H9 (cell line): ENCODE measurements around the gene HIPK1. TPM values are rescaled to one million over a fixed set of nuclear protein-coding genes. Genes with fewer than 3 reads are reported as not detected.

ENCODE experiments used
- DNase-seq: peaks from one replicate; pipeline ENCODE4 v3.0.0-alpha.2; 2017
- H2AFZ ChIP-seq: one replicate; pipeline ENCODE4 v1.6.1; 2013; ENCODE audit warnings: mild to moderate bottlenecking, low read length, control low read depth, moderate library complexity
- H2AK5ac ChIP-seq: 2 replicates; pipeline ENCODE4 v1.6.1; 2013; ENCODE audit warnings: low read length, control low read depth, mixed read lengths; ENCODE audit not compliant: insufficient read length
- H2BK120ac ChIP-seq: one replicate; pipeline ENCODE4 v1.6.1; 2013; ENCODE audit warnings: low read depth, mild to moderate bottlenecking, low read length, control low read depth, inconsistent platforms; ENCODE audit not compliant: poor library complexity, severe bottlenecking
- H2BK12ac ChIP-seq: 2 replicates; pipeline ENCODE4 v1.6.1; 2013; ENCODE audit warnings: low read length, control low read depth, mixed read lengths, low read depth; ENCODE audit not compliant: insufficient read length
- H2BK15ac ChIP-seq: 2 replicates; pipeline ENCODE4 v1.6.1; 2013; ENCODE audit warnings: low read depth, low read length, control low read depth
- H2BK20ac ChIP-seq: one replicate; pipeline ENCODE4 v1.6.1; 2013; ENCODE audit warnings: low read depth, mild to moderate bottlenecking, low read length, control low read depth, inconsistent platforms; ENCODE audit not compliant: poor library complexity, severe bottlenecking
- H2BK5ac ChIP-seq: 2 replicates; pipeline ENCODE4 v1.6.1; 2013; ENCODE audit warnings: low read length, control low read depth, mixed read lengths; ENCODE audit not compliant: insufficient read length
- H3K14ac ChIP-seq: 2 replicates; pipeline ENCODE4 v1.6.1; 2013; ENCODE audit warnings: low read length, control low read depth; ENCODE audit not compliant: insufficient read depth
- H3K18ac ChIP-seq: 2 replicates; pipeline ENCODE4 v1.6.1; 2013; ENCODE audit warnings: low read depth, mild to moderate bottlenecking, mixed read lengths, low read length, control low read depth; ENCODE audit not compliant: insufficient read length
- H3K23ac ChIP-seq: 2 replicates; pipeline ENCODE4 v1.6.1; 2013; ENCODE audit warnings: low read length, control low read depth, mixed read lengths, low read depth; ENCODE audit not compliant: insufficient read length
- H3K23me2 ChIP-seq: 2 replicates; pipeline ENCODE4 v1.6.1; 2013; ENCODE audit warnings: low read depth, mild to moderate bottlenecking, mixed read lengths, low read length, control low read depth; ENCODE audit not compliant: insufficient read length, poor library complexity, severe bottlenecking
- H3K27ac ChIP-seq: 2 replicates; pipeline ENCODE4 v1.5.1; 2013; ENCODE audit warnings: low read length, control low read depth, mixed read lengths, low read depth; ENCODE audit not compliant: insufficient read length
- H3K27me3 ChIP-seq: 2 replicates; pipeline ENCODE4 v1.6.1; 2013; ENCODE audit warnings: low read length, control low read depth, inconsistent platforms; ENCODE audit not compliant: insufficient read depth
- H3K4ac ChIP-seq: 2 replicates; pipeline ENCODE4 v1.6.1; 2013; ENCODE audit warnings: low read depth, mild to moderate bottlenecking, control low read depth, inconsistent platforms, low read length, moderate library complexity
- H3K4me1 ChIP-seq: 2 replicates; pipeline ENCODE4 v1.6.1; 2013; ENCODE audit warnings: low read length, control low read depth, inconsistent platforms; ENCODE audit not compliant: insufficient read depth
- H3K4me2 ChIP-seq: 2 replicates; pipeline ENCODE4 v1.6.1; 2013; ENCODE audit warnings: low read length, control low read depth, mixed read lengths; ENCODE audit not compliant: insufficient read length, insufficient read depth
- H3K56ac ChIP-seq: 2 replicates; pipeline ENCODE4 v1.6.1; 2013; ENCODE audit warnings: low read depth, mild to moderate bottlenecking, mixed read lengths, low read length, control low read depth; ENCODE audit not compliant: insufficient read length
- H3K79me1 ChIP-seq: 2 replicates; pipeline ENCODE4 v1.6.1; 2013; ENCODE audit warnings: low read depth, mild to moderate bottlenecking, moderate library complexity, low read length, control low read depth, inconsistent platforms; ENCODE audit not compliant: insufficient read depth, poor library complexity, severe bottlenecking
- H3K79me2 ChIP-seq: 2 replicates; pipeline ENCODE4 v1.6.1; 2013; ENCODE audit warnings: low read length, control low read depth, inconsistent platforms; ENCODE audit not compliant: insufficient read depth
- H3K9ac ChIP-seq: 2 replicates; pipeline ENCODE4 v1.6.1; 2013; ENCODE audit warnings: low read length, control low read depth, mixed read lengths; ENCODE audit not compliant: insufficient read length; ENCODE audit errors: extremely low read depth
- H3K9me3 ChIP-seq: one replicate; pipeline ENCODE4 v1.6.1; 2013; ENCODE audit warnings: low read depth, low read length, inconsistent platforms; ENCODE audit not compliant: control insufficient read depth
- H3T11ph ChIP-seq: one replicate; pipeline ENCODE4 v1.6.1; 2013; ENCODE audit warnings: mild to moderate bottlenecking, low read length, control low read depth, inconsistent platforms
- H4K20me1 ChIP-seq: one replicate; pipeline ENCODE4 v1.6.1; 2013; ENCODE audit not compliant: control insufficient read depth, insufficient read length, insufficient read depth
- H4K5ac ChIP-seq: 2 replicates; pipeline ENCODE4 v1.6.1; 2013; ENCODE audit warnings: low read depth, mild to moderate bottlenecking, mixed read lengths, low read length, control low read depth; ENCODE audit not compliant: insufficient read length
- H4K8ac ChIP-seq: replicated peaks from 2 replicates; pipeline ENCODE4 v1.6.1; 2013; ENCODE audit warnings: low read length, control low read depth, mixed read lengths, low read depth; ENCODE audit not compliant: insufficient read length
- H4K91ac ChIP-seq: 2 replicates; pipeline ENCODE4 v1.6.1; 2013; ENCODE audit warnings: low read depth, mild to moderate bottlenecking, moderate library complexity, mixed read lengths, low read length, control low read depth; ENCODE audit not compliant: insufficient read length
- H3K27ac Mint-ChIP-seq, 3 experiments: 2 replicates in 2 of 3; 3 replicates in 1 of 3; pipeline ENCODE4 v1.8.0; 2020 to 2021; ENCODE audit warnings: mixed read lengths in 3 of 3, mild to moderate bottlenecking in 1 of 3, moderate library complexity in 1 of 3
- H3K27me3 Mint-ChIP-seq: 2 replicates; pipeline ENCODE4 v1.8.0; 2021; ENCODE audit warnings: low read depth, mild to moderate bottlenecking, moderate library complexity, mixed read lengths
- H3K36me3 Mint-ChIP-seq, 3 experiments: 2 replicates in 2 of 3; 3 replicates in 1 of 3; pipeline ENCODE4 v1.8.0; 2020 to 2021; ENCODE audit warnings: low read depth in 3 of 3, mixed read lengths in 3 of 3; ENCODE audit not compliant: insufficient read depth in 1 of 3
- H3K4me1 Mint-ChIP-seq, 2 experiments: 2 replicates each; pipeline ENCODE4 v1.8.0; 2020; ENCODE audit warnings: mixed read lengths in 2 of 2
- H3K4me3 Mint-ChIP-seq, 2 experiments: 2 replicates in 1 of 2; 3 replicates in 1 of 2; pipeline ENCODE4 v1.8.0; 2020 to 2021; ENCODE audit warnings: mild to moderate bottlenecking in 2 of 2, mixed read lengths in 2 of 2, moderate library complexity in 1 of 2
- H3K9me3 Mint-ChIP-seq, 2 experiments: 2 replicates in 1 of 2; 3 replicates in 1 of 2; pipeline ENCODE4 v1.8.0; 2020; ENCODE audit warnings: mild to moderate bottlenecking in 2 of 2, mixed read lengths in 2 of 2, moderate library complexity in 1 of 2
- WGBS: extraction: QIAGEN DNeasy Blood & Tissue Kit; methylation state at CpG from one replicate; pipeline ENCODE4 v1.1.7; 2013; ENCODE audit warnings: missing lambda C conversion rate, low lambda C conversion rate, mixed read lengths; ENCODE audit not compliant: insufficient read length; ENCODE audit errors: extremely low coverage; 5-methylcytosine and 5-hydroxymethylcytosine counted together
- total RNA-seq: library from RNA; stranded (reverse); gene quantifications from 2 replicates; pipeline ENCODE4 v1.2.1, GENCODE V29; 2021
- TF ChIP-seq, protein P1 (sequence below): fragments of 200-600 bp; sonication (generic); conservative IDR thresholded peaks from 3 replicates; pipeline ENCODE4 v1.8.0; 2021; ENCODE audit warnings: antibody characterized with exemption, mild to moderate bottlenecking

Gene HIPK1
- total RNA-seq, 1 experiment from 2014 or later = 65.7 TPM

DNA sequence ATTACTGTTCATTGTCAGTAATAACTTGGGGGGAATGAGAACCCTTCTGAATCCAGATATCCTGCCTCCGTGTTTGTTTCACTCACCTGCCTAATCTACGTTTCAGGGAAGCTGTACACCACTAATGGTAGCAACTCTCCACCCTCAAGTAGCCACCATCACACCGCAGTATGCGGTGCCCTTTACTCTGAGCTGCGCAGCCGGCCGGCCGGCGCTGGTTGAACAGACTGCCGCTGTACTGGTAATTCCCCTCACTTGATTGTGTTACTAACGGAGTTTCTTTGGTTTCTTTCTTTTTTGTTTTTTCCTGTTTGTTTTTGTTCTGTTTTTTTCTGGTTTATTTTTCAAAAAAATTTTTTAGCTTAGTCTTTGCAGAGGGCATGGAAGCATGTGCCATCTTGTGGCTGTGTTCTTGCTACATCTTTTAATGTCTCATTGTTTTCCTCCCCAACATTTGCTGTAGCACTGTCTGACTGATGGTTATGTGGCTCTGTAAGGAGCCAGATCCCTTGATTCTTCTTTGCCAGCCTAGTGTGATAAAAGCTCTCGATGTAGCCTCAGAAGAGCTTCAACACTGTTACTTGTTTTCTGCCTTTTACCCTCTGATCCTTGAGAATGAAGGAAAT is 34.3 kb downstream of the HIPK1 start:
- H3K4me1 Mint-ChIP-seq = peaks cover 9 to 16% of the 10 kb centered on the region in 2 experiments
- H3K56ac ChIP-seq = no peak overlapping the region
- H3T11ph ChIP-seq = no peak overlapping the region
- H3K18ac ChIP-seq = no peak overlapping the region
- no peak overlapping the region for H2BK12ac ChIP-seq
- H2AK5ac ChIP-seq = no peak overlapping the region
- TF ChIP-seq, protein P1, sequence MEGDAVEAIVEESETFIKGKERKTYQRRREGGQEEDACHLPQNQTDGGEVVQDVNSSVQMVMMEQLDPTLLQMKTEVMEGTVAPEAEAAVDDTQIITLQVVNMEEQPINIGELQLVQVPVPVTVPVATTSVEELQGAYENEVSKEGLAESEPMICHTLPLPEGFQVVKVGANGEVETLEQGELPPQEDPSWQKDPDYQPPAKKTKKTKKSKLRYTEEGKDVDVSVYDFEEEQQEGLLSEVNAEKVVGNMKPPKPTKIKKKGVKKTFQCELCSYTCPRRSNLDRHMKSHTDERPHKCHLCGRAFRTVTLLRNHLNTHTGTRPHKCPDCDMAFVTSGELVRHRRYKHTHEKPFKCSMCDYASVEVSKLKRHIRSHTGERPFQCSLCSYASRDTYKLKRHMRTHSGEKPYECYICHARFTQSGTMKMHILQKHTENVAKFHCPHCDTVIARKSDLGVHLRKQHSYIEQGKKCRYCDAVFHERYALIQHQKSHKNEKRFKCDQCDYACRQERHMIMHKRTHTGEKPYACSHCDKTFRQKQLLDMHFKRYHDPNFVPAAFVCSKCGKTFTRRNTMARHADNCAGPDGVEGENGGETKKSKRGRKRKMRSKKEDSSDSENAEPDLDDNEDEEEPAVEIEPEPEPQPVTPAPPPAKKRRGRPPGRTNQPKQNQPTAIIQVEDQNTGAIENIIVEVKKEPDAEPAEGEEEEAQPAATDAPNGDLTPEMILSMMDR = peak; percentile 26; the same call in 1 of the 3 replicates
- no peaks in the 10 kb centered on the region for H3K23me2 ChIP-seq
- H3K9me3 Mint-ChIP-seq = no peaks in the 10 kb centered on the region
- H3K14ac ChIP-seq = no peak overlapping the region
- H3K79me1 ChIP-seq = no peaks in the 10 kb centered on the region
- no peak overlapping the region for H2BK5ac ChIP-seq
- no peaks in the 10 kb centered on the region for H3K9me3 ChIP-seq
- no peak overlapping the region for H2BK15ac ChIP-seq
- no peak overlapping the region for H3K27ac ChIP-seq
- H3K23ac ChIP-seq = no peak overlapping the region
- no CpG with 5 or more reads among the region's 12 CpGs for WGBS
- no peak overlapping the region for H3K4me2 ChIP-seq
- no peak for DNase-seq
- H3K4me3 Mint-ChIP-seq = no peak overlapping the region
- no peaks in the 10 kb centered on the region for H3K27me3 ChIP-seq
- H3K27me3 Mint-ChIP-seq = no peaks in the 10 kb centered on the region
- no peak overlapping the region for H3K9ac ChIP-seq
- no peak overlapping the region for H2BK120ac ChIP-seq
- H3K4ac ChIP-seq = no peak overlapping the region
- H3K27ac Mint-ChIP-seq = peak overlapping the region in 2 of 3 experiments; percentile 2 to 90; a peak in 5 of 7 replicates
- peaks cover 31 to 71% (median 54%) of the 10 kb centered on the region in 3 experiments; a peak in 6 of 7 replicates for H3K36me3 Mint-ChIP-seq
- no peaks in the 10 kb centered on the region for H3K4me1 ChIP-seq
- no peak overlapping the region for H4K8ac ChIP-seq
- no peak overlapping the region for H2BK20ac ChIP-seq
- H4K20me1 ChIP-seq = no peaks in the 10 kb centered on the region
- no peak overlapping the region for H2AFZ ChIP-seq
- H3K79me2 ChIP-seq = no peaks in the 10 kb centered on the region
- no peak overlapping the region for H4K5ac ChIP-seq
- H4K91ac ChIP-seq = no peak overlapping the region
